ENCODE results near the gene ASB14. TPM values are rescaled to one million over a fixed set of nuclear protein-coding genes. Genes with fewer than 3 reads are reported as not detected.
"Not testable (repeated sequence)": the region's sequence is repeated elsewhere in the genome, so short reads cannot be mapped to it uniquely, and the experiment has no call there.

Gene ASB14
- total RNA-seq, 2 experiments from 2014 or later, result not detected

GRCh38 chr3:57335283-57335938 is 42.9 kb upstream of the ASB14 start:
- Histone ChIP-seq H3K4me3 (ENCODE audit: low read length) (no peak overlapping the region), H3K4me1 (ENCODE audit: insufficient read depth, low read length) (no peaks in the 10 kb centered on the region), H3K27me3 (ENCODE audit: control insufficient read depth in 1 of 2, insufficient read depth in 2 of 2, low read length in 2 of 2) (no peaks in the 10 kb centered on the region), H3K9me3 (ENCODE audit: control insufficient read depth in 1 of 2, insufficient read depth in 1 of 2, low read length in 2 of 2) (peaks cover 0 to 10% of the 10 kb centered on the region in 2 experiments), H3K27ac (ENCODE audit: low read depth in 1 of 2, low read length in 2 of 2) (no peak overlapping the region), H3K36me3 (ENCODE audit: insufficient read depth, low read length) (no peaks in the 10 kb centered on the region)
- CTCF ChIA-PET, result no interaction called here
- H3K9me3 Mint-ChIP-seq, result peaks cover 2% of the 10 kb centered on the region
- H3K36me3 Mint-ChIP-seq (ENCODE audit: low read depth), result no peaks in the 10 kb centered on the region
- DNase-seq (no peak), ATAC-seq (ENCODE audit: poor library complexity) (no peak)
- H3K27me3 Mint-ChIP-seq, result peaks cover 16% of the 10 kb centered on the region
- POLR2A ChIA-PET, result no interaction called here
- no peak overlapping the region for H3K4me3 Mint-ChIP-seq
- TF ChIP-seq, protein P1, sequence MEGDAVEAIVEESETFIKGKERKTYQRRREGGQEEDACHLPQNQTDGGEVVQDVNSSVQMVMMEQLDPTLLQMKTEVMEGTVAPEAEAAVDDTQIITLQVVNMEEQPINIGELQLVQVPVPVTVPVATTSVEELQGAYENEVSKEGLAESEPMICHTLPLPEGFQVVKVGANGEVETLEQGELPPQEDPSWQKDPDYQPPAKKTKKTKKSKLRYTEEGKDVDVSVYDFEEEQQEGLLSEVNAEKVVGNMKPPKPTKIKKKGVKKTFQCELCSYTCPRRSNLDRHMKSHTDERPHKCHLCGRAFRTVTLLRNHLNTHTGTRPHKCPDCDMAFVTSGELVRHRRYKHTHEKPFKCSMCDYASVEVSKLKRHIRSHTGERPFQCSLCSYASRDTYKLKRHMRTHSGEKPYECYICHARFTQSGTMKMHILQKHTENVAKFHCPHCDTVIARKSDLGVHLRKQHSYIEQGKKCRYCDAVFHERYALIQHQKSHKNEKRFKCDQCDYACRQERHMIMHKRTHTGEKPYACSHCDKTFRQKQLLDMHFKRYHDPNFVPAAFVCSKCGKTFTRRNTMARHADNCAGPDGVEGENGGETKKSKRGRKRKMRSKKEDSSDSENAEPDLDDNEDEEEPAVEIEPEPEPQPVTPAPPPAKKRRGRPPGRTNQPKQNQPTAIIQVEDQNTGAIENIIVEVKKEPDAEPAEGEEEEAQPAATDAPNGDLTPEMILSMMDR (IDR thresholded peaks at IDR 0.05), result no peak
- no peaks in the 10 kb centered on the region for H3K4me1 Mint-ChIP-seq (ENCODE audit: low read depth)
- intact Hi-C loops (cut with DNase I, micrococcal nuclease), result no loop called here
- H3K27ac Mint-ChIP-seq, result no peak overlapping the region

DNA sequence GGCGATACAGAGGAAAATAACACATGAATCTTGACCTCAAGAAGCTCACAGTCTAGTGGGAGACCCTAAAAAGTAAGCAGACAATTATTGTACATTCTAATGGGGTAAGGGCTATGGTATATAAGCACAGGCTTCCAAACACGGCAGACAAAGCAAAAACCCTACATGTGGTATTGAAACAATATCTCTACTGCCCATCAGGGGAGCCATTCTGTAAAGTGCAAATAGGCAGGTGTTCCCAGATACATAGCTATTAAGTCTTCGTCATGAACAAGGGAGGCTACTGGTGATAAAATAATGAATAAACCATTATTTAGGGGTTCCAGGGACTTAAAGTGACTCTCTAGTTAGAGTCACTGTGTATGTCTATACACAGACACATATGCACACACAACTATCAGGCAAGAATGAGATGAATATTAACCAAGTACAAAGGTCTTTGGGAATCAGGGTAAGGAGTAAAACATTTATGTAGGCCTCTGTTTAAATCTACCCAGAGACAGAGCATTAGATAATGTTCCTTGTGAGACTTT is 38.7 kb upstream of the ASB14 start:
- CTCF ChIA-PET, result no interaction called here
- ATAC-seq (ENCODE audit: poor library complexity), result no peak
- TF ChIP-seq, protein P1 (IDR thresholded peaks at IDR 0.05), result no peak

GRCh38 chr3:57326498-57326897 is 34.0 kb upstream of the ASB14 start:
- H3K36me3 Mint-ChIP-seq (ENCODE audit: low read depth); POLR2A ChIA-PET; H3K4me1 ChIP-seq (ENCODE audit: insufficient read depth, low read length); H3K9me3 ChIP-seq (ENCODE audit: control insufficient read depth in 1 of 2, insufficient read depth in 1 of 2, low read length in 2 of 2); H3K4me3 Mint-ChIP-seq; intact Hi-C loops (cut with DNase I, micrococcal nuclease); H3K27me3 ChIP-seq (ENCODE audit: control insufficient read depth in 1 of 2, insufficient read depth in 2 of 2, low read length in 2 of 2); H3K36me3 ChIP-seq (ENCODE audit: insufficient read depth, low read length); H3K4me1 Mint-ChIP-seq (ENCODE audit: low read depth); DNase-seq; CTCF ChIA-PET; H3K9me3 Mint-ChIP-seq; H3K27ac ChIP-seq (ENCODE audit: low read depth in 1 of 2, low read length in 2 of 2); H3K4me3 ChIP-seq (ENCODE audit: low read length); ATAC-seq (ENCODE audit: poor library complexity); H3K27ac Mint-ChIP-seq: not testable (repeated sequence)
- peaks cover 20% of the 10 kb centered on the region for H3K27me3 Mint-ChIP-seq

More for the DNA sequence above, 38.7 kb upstream of the ASB14 start:
- no peaks in the 10 kb centered on the region for H3K4me1 Mint-ChIP-seq (ENCODE audit: low read depth)
- H3K27ac ChIP-seq (ENCODE audit: low read depth in 1 of 2, low read length in 2 of 2), result no peak overlapping the region
- no peaks in the 10 kb centered on the region for H3K9me3 ChIP-seq (ENCODE audit: control insufficient read depth in 1 of 2, insufficient read depth in 1 of 2, low read length in 2 of 2)
- POLR2A ChIA-PET, result no interaction called here
- no peaks in the 10 kb centered on the region for H3K9me3 Mint-ChIP-seq
- no peak overlapping the region for H3K4me3 Mint-ChIP-seq
- no peaks in the 10 kb centered on the region for H3K36me3 ChIP-seq (ENCODE audit: insufficient read depth, low read length)
- no peak for DNase-seq
- no peaks in the 10 kb centered on the region for H3K4me1 ChIP-seq (ENCODE audit: insufficient read depth, low read length)
- intact Hi-C loops (cut with DNase I, micrococcal nuclease), result no loop called here
- no peak overlapping the region for H3K27ac Mint-ChIP-seq
- peaks cover 12% of the 10 kb centered on the region for H3K27me3 Mint-ChIP-seq
- H3K4me3 ChIP-seq (ENCODE audit: low read length), result no peak overlapping the region
- no peaks in the 10 kb centered on the region for H3K36me3 Mint-ChIP-seq (ENCODE audit: low read depth)
- no peaks in the 10 kb centered on the region for H3K27me3 ChIP-seq (ENCODE audit: control insufficient read depth in 1 of 2, insufficient read depth in 2 of 2, low read length in 2 of 2)

GRCh38 chr3:57314204-57314603 is 21.7 kb upstream of the ASB14 start:
- no peak overlapping the region for H3K27ac ChIP-seq (ENCODE audit: low read depth in 1 of 2, low read length in 2 of 2)
- ChIA-PET POLR2A (interaction anchor here (0.6 kb wide), 1 partner anchor 215 kb away, joined by 3 read pairs; no protein-coding TSS in a partner anchor), CTCF (no interaction called here)
- H3K9me3 ChIP-seq (ENCODE audit: control insufficient read depth in 1 of 2, insufficient read depth in 1 of 2, low read length in 2 of 2), result peaks cover 0 to 7% of the 10 kb centered on the region in 2 experiments
- TF ChIP-seq, protein P1 (IDR thresholded peaks at IDR 0.05), result no peak
- DNase-seq, result no peak
- intact Hi-C loops (cut with DNase I, micrococcal nuclease), result no loop called here
- no peaks in the 10 kb centered on the region for H3K4me1 Mint-ChIP-seq (ENCODE audit: low read depth)
- no peak overlapping the region for H3K4me3 Mint-ChIP-seq
- peaks cover 21% of the 10 kb centered on the region for H3K27me3 Mint-ChIP-seq
- no peaks in the 10 kb centered on the region for H3K36me3 ChIP-seq (ENCODE audit: insufficient read depth, low read length)
- H3K36me3 Mint-ChIP-seq (ENCODE audit: low read depth), result no peaks in the 10 kb centered on the region
- peaks cover 2 to 6% of the 10 kb centered on the region in 2 experiments for H3K27me3 ChIP-seq (ENCODE audit: control insufficient read depth in 1 of 2, insufficient read depth in 2 of 2, low read length in 2 of 2)
- no peaks in the 10 kb centered on the region for H3K9me3 Mint-ChIP-seq
- no peak for ATAC-seq (ENCODE audit: poor library complexity)
- H3K27ac Mint-ChIP-seq, result no peak overlapping the region
- H3K4me1 ChIP-seq (ENCODE audit: insufficient read depth, low read length), result no peaks in the 10 kb centered on the region
- no peak overlapping the region for H3K4me3 ChIP-seq (ENCODE audit: low read length)

All from CD4-positive, alpha-beta T cell (primary cell).